HepG2 (cell line): ENCODE results near the gene USP5. TPM values are rescaled to one million over a fixed set of nuclear protein-coding genes. Genes with fewer than 3 reads are reported as not detected.

Experiments used
- MAFG ChIP-seq: sonication (generic); formaldehyde crosslinking; IDR thresholded peaks from 2 replicates; pipeline ENCODE4 v1.5.1; 2020; ENCODE audit warnings: mild to moderate bottlenecking, missing genetic modification reagents
- NR3C1 ChIP-seq: sonication (generic); formaldehyde crosslinking; IDR thresholded peaks from 2 replicates; pipeline ENCODE4 v1.4.0; 2020; ENCODE audit warnings: missing genetic modification reagents
- SP2 ChIP-seq: sonication (generic); formaldehyde crosslinking; IDR thresholded peaks from 2 replicates; pipeline ENCODE4 v1.5.1; 2020; ENCODE audit warnings: mild to moderate bottlenecking, missing genetic modification reagents
- SPEN ChIP-seq: sonication (generic); formaldehyde crosslinking; IDR thresholded peaks from 2 replicates; pipeline ENCODE4 v1.5.1; 2020; ENCODE audit warnings: low read depth, mild to moderate bottlenecking, missing genetic modification reagents
- THYN1 ChIP-seq: sonication (generic); formaldehyde crosslinking; IDR thresholded peaks from 2 replicates; pipeline ENCODE4 v1.8.1; 2023; ENCODE audit warnings: low read depth, mild to moderate bottlenecking, moderate library complexity, missing genetic modification reagents, borderline replicate concordance
- ZEB1 ChIP-seq: IDR thresholded peaks from 2 replicates; pipeline ENCODE4 v1.6.1; 2012; ENCODE audit warnings: mild to moderate bottlenecking, low read depth, inconsistent platforms; ENCODE audit not compliant: insufficient replicate concordance
- ZFAT ChIP-seq: sonication (generic); formaldehyde crosslinking; conservative IDR thresholded peaks from 2 replicates; pipeline ENCODE4 v1.8.1; 2023; ENCODE audit warnings: missing genetic modification reagents, inconsistent platforms
- ZNF205 ChIP-seq: IDR thresholded peaks from 2 replicates; pipeline ENCODE4 v1.6.1; 2018; ENCODE audit warnings: missing biosample characterization, missing genetic modification reagents
- ZNF441 ChIP-seq: sonication (generic); formaldehyde crosslinking; IDR thresholded peaks from 2 replicates; pipeline ENCODE4 v1.7.0; 2021; ENCODE audit warnings: missing genetic modification reagents, borderline replicate concordance
- ZNF510 ChIP-seq: sonication (generic); formaldehyde crosslinking; IDR thresholded peaks from 2 replicates; pipeline ENCODE4 v1.4.0; 2020; ENCODE audit warnings: low read depth, mild to moderate bottlenecking, missing genetic modification reagents
- ZNF772 ChIP-seq: sonication (generic); formaldehyde crosslinking; IDR thresholded peaks from 2 replicates; pipeline ENCODE4 v1.5.0; 2020; ENCODE audit warnings: mild to moderate bottlenecking, missing genetic modification reagents
- ZZZ3 ChIP-seq: sonication (generic); formaldehyde crosslinking; IDR thresholded peaks from 2 replicates; pipeline ENCODE4 v1.4.0; 2020; ENCODE audit warnings: missing genetic modification reagents, mild to moderate bottlenecking, borderline replicate concordance
- polyA plus RNA-seq, 8 experiments: library from polyadenylated mRNA; depleted of rRNA in 3 of 8; stranded (reverse) in 7 of 8; unstranded in 1 of 8; fragments of >200 nt; fragmentation: Illumina TruSeq in 4 of 8; extraction: Trizol in 4 of 8; gene quantifications; 2 replicates each; pipeline versions ENCODE4 v1.2.1 to v1.2.3, GENCODE V29; 2011 to 2016; ENCODE audit warnings: low read depth in 4 of 8, missing spikeins in 1 of 8, mixed read lengths in 1 of 8; ENCODE audit not compliant: insufficient read depth in 1 of 8
- total RNA-seq, 5 experiments: library from RNA; depleted of rRNA; stranded (reverse); fragments of >200 nt; fragmentation: Illumina TruSeq; extraction: Trizol; gene quantifications; 2 replicates each; pipeline ENCODE4 v1.2.3, GENCODE V29; 2016; ENCODE audit warnings: low read depth in 1 of 5
- TF ChIP-seq, protein P1 (sequence below): sonication (generic); formaldehyde crosslinking; IDR thresholded peaks from 2 replicates; pipeline ENCODE4 v1.4.0; 2020; ENCODE audit warnings: missing genetic modification reagents, borderline replicate concordance
- TF ChIP-seq, protein P2 (sequence below): sonication (generic); formaldehyde crosslinking; IDR thresholded peaks from 2 replicates; pipeline ENCODE4 v1.5.1; 2020; ENCODE audit warnings: mild to moderate bottlenecking, missing genetic modification reagents, moderate library complexity
- TF ChIP-seq, protein P3 (sequence below): sonication (generic); formaldehyde crosslinking; IDR thresholded peaks from 2 replicates; pipeline ENCODE4 v1.8.1; 2023; ENCODE audit warnings: missing genetic modification reagents, mild to moderate bottlenecking, borderline replicate concordance
- TF ChIP-seq, protein P4 (sequence below): sonication (generic); formaldehyde crosslinking; IDR thresholded peaks from 2 replicates; pipeline ENCODE4 v1.8.1; 2022; ENCODE audit warnings: low read depth, mild to moderate bottlenecking, missing genetic modification reagents
- TF ChIP-seq, protein P5 (sequence below): sonication (generic); formaldehyde crosslinking; IDR thresholded peaks from 2 replicates; pipeline ENCODE4 v1.8.0; 2022; ENCODE audit warnings: missing genetic modification reagents, mild to moderate bottlenecking, inconsistent platforms, borderline replicate concordance
- TF ChIP-seq, protein P6 (sequence below): IDR thresholded peaks from 2 replicates; pipeline ENCODE4 v1.6.1; 2018; ENCODE audit warnings: missing genetic modification reagents

The USP5 gene
- total and polyA plus RNA-seq, 2 of the 13 experiments (the other 11 are each of a cell fraction or from before 2014, with no cell fraction given) = 39.6 to 56.0 TPM

DNA sequence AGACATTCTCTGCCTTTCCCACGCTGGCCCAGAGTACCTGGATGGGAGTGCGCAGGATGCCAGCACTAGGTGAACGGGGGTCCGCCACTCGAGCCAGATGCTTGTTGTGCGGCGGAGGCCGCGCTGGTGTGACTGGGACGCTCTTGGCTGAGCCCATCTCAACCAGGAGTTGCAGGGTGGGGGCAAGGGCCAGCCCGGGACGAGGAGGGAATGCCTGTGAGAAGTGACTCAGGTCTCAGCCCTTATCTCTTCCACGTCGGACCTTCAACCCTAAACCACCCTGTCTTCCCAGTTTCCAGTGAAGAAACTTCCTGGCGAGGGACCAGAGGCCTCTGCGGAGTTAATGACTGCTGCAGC lies 1.2 kb upstream of the USP5 start (continued):
- TF ChIP-seq, protein P1, sequence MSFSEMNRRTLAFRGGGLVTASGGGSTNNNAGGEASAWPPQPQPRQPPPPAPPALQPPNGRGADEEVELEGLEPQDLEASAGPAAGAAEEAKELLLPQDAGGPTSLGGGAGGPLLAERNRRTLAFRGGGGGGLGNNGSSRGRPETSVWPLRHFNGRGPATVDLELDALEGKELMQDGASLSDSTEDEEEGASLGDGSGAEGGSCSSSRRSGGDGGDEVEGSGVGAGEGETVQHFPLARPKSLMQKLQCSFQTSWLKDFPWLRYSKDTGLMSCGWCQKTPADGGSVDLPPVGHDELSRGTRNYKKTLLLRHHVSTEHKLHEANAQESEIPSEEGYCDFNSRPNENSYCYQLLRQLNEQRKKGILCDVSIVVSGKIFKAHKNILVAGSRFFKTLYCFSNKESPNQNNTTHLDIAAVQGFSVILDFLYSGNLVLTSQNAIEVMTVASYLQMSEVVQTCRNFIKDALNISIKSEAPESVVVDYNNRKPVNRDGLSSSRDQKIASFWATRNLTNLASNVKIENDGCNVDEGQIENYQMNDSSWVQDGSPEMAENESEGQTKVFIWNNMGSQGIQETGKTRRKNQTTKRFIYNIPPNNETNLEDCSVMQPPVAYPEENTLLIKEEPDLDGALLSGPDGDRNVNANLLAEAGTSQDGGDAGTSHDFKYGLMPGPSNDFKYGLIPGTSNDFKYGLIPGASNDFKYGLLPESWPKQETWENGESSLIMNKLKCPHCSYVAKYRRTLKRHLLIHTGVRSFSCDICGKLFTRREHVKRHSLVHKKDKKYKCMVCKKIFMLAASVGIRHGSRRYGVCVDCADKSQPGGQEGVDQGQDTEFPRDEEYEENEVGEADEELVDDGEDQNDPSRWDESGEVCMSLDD (CRISPR knock-in tag) = no peak
- TF ChIP-seq, protein P2, sequence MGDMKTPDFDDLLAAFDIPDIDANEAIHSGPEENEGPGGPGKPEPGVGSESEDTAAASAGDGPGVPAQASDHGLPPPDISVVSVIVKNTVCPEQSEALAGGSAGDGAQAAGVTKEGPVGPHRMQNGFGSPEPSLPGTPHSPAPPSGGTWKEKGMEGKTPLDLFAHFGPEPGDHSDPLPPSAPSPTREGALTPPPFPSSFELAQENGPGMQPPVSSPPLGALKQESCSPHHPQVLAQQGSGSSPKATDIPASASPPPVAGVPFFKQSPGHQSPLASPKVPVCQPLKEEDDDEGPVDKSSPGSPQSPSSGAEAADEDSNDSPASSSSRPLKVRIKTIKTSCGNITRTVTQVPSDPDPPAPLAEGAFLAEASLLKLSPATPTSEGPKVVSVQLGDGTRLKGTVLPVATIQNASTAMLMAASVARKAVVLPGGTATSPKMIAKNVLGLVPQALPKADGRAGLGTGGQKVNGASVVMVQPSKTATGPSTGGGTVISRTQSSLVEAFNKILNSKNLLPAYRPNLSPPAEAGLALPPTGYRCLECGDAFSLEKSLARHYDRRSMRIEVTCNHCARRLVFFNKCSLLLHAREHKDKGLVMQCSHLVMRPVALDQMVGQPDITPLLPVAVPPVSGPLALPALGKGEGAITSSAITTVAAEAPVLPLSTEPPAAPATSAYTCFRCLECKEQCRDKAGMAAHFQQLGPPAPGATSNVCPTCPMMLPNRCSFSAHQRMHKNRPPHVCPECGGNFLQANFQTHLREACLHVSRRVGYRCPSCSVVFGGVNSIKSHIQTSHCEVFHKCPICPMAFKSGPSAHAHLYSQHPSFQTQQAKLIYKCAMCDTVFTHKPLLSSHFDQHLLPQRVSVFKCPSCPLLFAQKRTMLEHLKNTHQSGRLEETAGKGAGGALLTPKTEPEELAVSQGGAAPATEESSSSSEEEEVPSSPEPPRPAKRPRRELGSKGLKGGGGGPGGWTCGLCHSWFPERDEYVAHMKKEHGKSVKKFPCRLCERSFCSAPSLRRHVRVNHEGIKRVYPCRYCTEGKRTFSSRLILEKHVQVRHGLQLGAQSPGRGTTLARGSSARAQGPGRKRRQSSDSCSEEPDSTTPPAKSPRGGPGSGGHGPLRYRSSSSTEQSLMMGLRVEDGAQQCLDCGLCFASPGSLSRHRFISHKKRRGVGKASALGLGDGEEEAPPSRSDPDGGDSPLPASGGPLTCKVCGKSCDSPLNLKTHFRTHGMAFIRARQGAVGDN (CRISPR knock-in tag) = peak; percentile 33
- no peak for TF ChIP-seq ZNF510
- no peak for TF ChIP-seq ZNF205
- TF ChIP-seq MAFG (CRISPR knock-in tag) = no peak
- TF ChIP-seq ZFAT = no peak
- TF ChIP-seq ZZZ3 (CRISPR knock-in tag) = no peak
- TF ChIP-seq, protein P3, sequence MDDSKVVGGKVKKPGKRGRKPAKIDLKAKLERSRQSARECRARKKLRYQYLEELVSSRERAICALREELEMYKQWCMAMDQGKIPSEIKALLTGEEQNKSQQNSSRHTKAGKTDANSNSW (CRISPR knock-in tag) = 0 out of 2 replicates have a peak, but pooled peaks have one; percentile 55
- no peak for TF ChIP-seq THYN1 (CRISPR knock-in tag)
- TF ChIP-seq SP2 (CRISPR knock-in tag) = no peak
- no peak for TF ChIP-seq NR3C1 (CRISPR knock-in tag)
- peak; percentile 30 for TF ChIP-seq ZEB1
- TF ChIP-seq, protein P4, sequence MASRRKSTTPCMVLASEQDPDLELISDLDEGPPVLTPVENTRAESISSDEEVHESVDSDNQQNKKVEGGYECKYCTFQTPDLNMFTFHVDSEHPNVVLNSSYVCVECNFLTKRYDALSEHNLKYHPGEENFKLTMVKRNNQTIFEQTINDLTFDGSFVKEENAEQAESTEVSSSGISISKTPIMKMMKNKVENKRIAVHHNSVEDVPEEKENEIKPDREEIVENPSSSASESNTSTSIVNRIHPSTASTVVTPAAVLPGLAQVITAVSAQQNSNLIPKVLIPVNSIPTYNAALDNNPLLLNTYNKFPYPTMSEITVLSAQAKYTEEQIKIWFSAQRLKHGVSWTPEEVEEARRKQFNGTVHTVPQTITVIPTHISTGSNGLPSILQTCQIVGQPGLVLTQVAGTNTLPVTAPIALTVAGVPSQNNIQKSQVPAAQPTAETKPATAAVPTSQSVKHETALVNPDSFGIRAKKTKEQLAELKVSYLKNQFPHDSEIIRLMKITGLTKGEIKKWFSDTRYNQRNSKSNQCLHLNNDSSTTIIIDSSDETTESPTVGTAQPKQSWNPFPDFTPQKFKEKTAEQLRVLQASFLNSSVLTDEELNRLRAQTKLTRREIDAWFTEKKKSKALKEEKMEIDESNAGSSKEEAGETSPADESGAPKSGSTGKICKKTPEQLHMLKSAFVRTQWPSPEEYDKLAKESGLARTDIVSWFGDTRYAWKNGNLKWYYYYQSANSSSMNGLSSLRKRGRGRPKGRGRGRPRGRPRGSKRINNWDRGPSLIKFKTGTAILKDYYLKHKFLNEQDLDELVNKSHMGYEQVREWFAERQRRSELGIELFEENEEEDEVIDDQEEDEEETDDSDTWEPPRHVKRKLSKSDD (CRISPR knock-in tag) = no peak
- TF ChIP-seq, protein P5, sequence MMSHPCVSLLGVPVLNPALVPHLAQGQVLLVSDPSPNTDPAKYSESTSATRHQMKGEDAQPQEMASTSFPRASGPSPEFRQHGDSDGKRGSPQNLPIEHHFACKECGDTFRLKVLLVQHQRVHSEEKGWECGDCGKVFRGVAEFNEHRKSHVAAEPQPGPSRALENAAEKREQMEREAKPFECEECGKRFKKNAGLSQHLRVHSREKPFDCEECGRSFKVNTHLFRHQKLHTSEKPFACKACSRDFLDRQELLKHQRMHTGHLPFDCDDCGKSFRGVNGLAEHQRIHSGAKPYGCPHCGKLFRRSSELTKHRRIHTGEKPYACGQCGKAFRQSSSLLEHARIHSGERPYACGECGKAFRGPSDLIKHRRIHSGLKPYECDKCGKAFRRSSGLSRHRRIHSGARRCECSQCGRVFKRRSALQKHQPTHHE (CRISPR knock-in tag) = no peak
- TF ChIP-seq SPEN (CRISPR knock-in tag) = no peak
- TF ChIP-seq ZNF772 = 0 out of 2 replicates have a peak, but pooled peaks have one; percentile 31
- TF ChIP-seq ZNF441 (CRISPR knock-in tag) = no peak
- TF ChIP-seq, protein P6, sequence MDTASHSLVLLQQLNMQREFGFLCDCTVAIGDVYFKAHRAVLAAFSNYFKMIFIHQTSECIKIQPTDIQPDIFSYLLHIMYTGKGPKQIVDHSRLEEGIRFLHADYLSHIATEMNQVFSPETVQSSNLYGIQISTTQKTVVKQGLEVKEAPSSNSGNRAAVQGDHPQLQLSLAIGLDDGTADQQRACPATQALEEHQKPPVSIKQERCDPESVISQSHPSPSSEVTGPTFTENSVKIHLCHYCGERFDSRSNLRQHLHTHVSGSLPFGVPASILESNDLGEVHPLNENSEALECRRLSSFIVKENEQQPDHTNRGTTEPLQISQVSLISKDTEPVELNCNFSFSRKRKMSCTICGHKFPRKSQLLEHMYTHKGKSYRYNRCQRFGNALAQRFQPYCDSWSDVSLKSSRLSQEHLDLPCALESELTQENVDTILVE (CRISPR knock-in tag) = 0 out of 2 replicates have a peak, but pooled peaks have one; percentile 20
